BJ (cell line): ENCODE measurements around the gene PRRX1. TPM values are rescaled to one million over a fixed set of nuclear protein-coding genes. Genes with fewer than 3 reads are reported as not detected.

Experiments
- CTCF ChIA-PET: fragments of 350-600 bp; formaldehyde crosslinking; extraction: SDS; loops from one replicate; lab custom pipeline; 2021; ENCODE audit warnings: antibody characterized with exemption, inconsistent platforms; lab: Yijun Ruan, JAX
- POLR2A ChIA-PET: fragments of 300-600 bp; sonication (Branson Sonifier 250); formaldehyde crosslinking; extraction: SDS; loops from one replicate; lab custom pipeline; 2021; ENCODE audit warnings: antibody characterized with exemption; lab: Charles Lee
- DNase-seq: peaks from one replicate; pipeline ENCODE4 v3.0.0-alpha.2; 2011; ENCODE audit warnings: low read depth
- H3K27me3 ChIP-seq: 2 replicates; pipeline ENCODE4 v1.6.0; 2011; ENCODE audit warnings: low read length; ENCODE audit not compliant: control insufficient read depth, insufficient read depth
- H3K36me3 ChIP-seq: 2 replicates; pipeline ENCODE4 v1.5.1; 2011; ENCODE audit warnings: low read length; ENCODE audit not compliant: control insufficient read depth, insufficient read depth
- H3K4me3 ChIP-seq: 2 replicates; pipeline ENCODE4 v1.5.1; 2011; ENCODE audit warnings: low read depth, mild to moderate bottlenecking, control low read depth, low read length
- polyA plus RNA-seq: library from polyadenylated mRNA; depleted of rRNA; stranded (reverse); fragments of >200 nt; gene quantifications from 2 replicates; pipeline ENCODE4 v1.2.3, GENCODE V29; 2011
- TF ChIP-seq, protein P1 (sequence below): IDR thresholded peaks from 2 replicates; pipeline ENCODE4 v1.5.1; 2011; ENCODE audit warnings: low read depth, mild to moderate bottlenecking, control low read depth, inconsistent platforms, low read length, moderate library complexity; ENCODE audit not compliant: insufficient read depth

The PRRX1 gene
- polyA plus RNA-seq, 1 experiment: 152 TPM

DNA sequence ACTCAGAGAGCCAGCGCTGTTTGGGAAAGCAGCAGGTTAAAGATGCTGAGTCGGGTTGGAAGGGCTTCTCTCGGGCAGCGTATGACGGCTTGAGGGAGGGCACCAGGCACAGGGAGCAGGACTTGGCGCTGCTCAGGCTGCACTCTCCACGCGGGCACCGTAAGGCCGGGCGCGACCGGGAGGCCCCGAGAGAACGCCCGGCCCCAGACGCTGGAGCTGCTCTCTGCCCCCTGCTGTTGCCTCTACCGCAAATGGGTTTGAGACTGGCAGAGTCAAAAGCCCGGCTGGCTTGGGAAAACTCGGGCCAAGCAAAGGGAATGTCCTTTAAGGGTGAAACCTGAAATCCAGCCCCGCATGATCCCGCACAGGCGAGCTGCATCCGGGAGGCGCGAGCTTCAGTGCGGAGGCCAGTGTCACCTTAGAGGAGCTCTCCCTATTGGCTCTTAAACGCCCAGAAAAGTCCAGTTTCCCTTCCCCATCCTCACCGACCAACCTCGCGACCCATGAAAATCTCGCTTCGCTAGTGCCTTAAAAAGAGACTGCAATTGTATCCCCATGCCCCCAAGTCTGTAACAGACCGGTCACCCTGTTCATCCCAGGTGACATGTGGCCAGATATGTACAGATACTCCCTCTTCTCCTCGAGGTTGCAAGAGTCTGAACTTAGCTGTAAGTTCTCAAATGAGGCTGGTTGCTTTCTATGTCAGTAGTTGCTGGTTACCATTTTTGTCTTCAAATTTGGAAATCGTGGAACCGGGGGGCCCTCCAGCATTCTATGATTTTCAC is 1.1 kb downstream of the PRRX1 start:
- CTCF ChIA-PET: interaction anchor here (0.6 to 1.2 kb wide), 4 partner anchors 20 to 749 kb away, joined by 3 to 6 read pairs (median 3); no protein-coding TSS in a partner anchor
- POLR2A ChIA-PET: interaction anchor here (0.7 to 0.8 kb wide), 2 partner anchors 22 to 114 kb away, joined by 3 read pairs; no protein-coding TSS in a partner anchor
- TF ChIP-seq, protein P1, sequence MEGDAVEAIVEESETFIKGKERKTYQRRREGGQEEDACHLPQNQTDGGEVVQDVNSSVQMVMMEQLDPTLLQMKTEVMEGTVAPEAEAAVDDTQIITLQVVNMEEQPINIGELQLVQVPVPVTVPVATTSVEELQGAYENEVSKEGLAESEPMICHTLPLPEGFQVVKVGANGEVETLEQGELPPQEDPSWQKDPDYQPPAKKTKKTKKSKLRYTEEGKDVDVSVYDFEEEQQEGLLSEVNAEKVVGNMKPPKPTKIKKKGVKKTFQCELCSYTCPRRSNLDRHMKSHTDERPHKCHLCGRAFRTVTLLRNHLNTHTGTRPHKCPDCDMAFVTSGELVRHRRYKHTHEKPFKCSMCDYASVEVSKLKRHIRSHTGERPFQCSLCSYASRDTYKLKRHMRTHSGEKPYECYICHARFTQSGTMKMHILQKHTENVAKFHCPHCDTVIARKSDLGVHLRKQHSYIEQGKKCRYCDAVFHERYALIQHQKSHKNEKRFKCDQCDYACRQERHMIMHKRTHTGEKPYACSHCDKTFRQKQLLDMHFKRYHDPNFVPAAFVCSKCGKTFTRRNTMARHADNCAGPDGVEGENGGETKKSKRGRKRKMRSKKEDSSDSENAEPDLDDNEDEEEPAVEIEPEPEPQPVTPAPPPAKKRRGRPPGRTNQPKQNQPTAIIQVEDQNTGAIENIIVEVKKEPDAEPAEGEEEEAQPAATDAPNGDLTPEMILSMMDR: peak; percentile 51
- Histone ChIP-seq H3K36me3 (0 out of 2 replicates have a peak, but pooled peaks cover 2% of the 10 kb centered on the region), H3K4me3 (peak overlapping the region; percentile 95), H3K27me3 (no peaks in the 10 kb centered on the region)
- DNase-seq: no peak

DNA sequence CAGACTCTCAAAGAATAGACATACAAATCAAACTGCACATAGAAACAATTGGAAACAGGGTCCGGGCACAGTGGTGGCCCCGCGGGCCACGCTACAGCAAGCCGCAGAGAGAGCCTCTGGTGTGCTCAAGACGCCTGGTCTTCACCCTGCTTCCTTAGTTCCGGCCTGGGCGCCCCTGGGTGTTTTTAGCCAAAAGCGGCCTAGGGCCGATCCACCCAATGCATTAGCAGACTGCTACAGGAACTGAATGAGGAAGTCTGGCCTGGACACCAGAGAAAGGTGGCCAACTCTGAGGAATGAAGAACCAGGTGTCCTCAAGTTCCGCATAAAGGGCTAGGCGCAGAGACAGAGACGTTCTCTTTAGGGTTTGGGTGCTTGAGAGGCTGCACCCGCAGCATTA is 1.7 kb downstream of the PRRX1 start:
- Histone ChIP-seq H3K4me3 (peak overlapping the region; percentile 95), H3K36me3 (0 out of 2 replicates have a peak, but pooled peaks cover 2% of the 10 kb centered on the region), H3K27me3 (no peaks in the 10 kb centered on the region)
- POLR2A ChIA-PET: interaction anchor here (0.8 kb wide), 1 partner anchor 21 kb away, joined by 3 read pairs; no protein-coding TSS in a partner anchor
- TF ChIP-seq, protein P1: no peak
- DNase-seq: no peak
- CTCF ChIA-PET: interaction anchor here (1.2 kb wide), 2 partner anchors 24 to 126 kb away, joined by 3 to 6 read pairs; no protein-coding TSS in a partner anchor

DNA sequence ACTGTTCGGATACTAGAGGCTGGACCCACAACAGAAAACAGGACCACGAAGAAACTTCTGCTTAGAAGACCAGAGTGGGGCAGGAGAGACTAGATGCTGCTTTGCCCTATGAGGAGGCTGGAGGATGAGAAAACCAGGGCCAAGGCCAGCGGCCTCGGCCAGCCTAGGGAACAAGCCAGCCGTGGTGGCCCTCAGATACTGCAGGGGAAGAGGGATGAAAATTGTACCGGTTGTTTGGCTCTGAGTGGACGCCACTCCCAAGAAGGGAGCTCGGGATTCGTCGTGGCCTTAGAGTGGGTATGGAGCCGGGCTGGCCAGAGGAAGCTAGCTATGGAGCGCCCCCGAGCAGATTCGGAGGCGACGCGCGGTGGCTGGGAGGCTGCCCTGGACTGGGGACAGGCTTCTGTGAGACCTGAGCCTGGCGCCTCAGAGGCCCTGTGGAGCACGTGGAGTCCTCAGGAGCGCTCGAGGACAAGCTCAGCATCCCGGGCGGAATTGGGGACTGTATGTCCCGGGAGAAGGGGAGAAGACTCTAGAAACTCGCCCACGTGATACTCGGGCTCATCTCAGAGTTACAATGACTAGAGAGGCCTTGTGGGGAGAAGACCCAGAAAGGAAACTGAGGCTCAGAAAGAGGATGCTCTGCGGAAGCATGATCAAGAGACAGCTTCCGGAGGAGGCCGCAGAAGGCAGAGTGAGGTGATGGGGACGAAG is 2.8 kb downstream of the PRRX1 start:
- CTCF ChIA-PET: interaction anchor here (1.6 to 3.8 kb wide), 2 partner anchors 23 to 263 kb away, joined by 4 to 16 read pairs; no protein-coding TSS in a partner anchor
- DNase-seq: no peak
- POLR2A ChIA-PET: interaction anchor here (0.5 kb wide), 1 partner anchor 773 kb away, joined by 4 read pairs; the partner anchor contains the start of gene SCYL3
- peak overlapping the region; percentile 95 for H3K4me3 ChIP-seq
- TF ChIP-seq, protein P1: no peak
- H3K36me3 ChIP-seq: 0 out of 2 replicates have a peak, but pooled peaks cover 2% of the 10 kb centered on the region
- no peaks in the 10 kb centered on the region for H3K27me3 ChIP-seq

- ChIA-PET POLR2A (no interaction called here), CTCF (interaction anchor here (0.8 to 3.8 kb wide), 3 partner anchors 21 to 261 kb away, joined by 3 to 16 read pairs (median 4); partner anchors contain the start of gene GORAB)
- TF ChIP-seq, protein P1: no peak
- no peaks in the 10 kb centered on the region for H3K27me3 ChIP-seq
- no peak for DNase-seq
- H3K4me3 ChIP-seq: peak overlapping the region; percentile 27
- 0 out of 2 replicates have a peak, but pooled peaks cover 2% of the 10 kb centered on the region for H3K36me3 ChIP-seq
These were observed 4.5 kb downstream of the PRRX1 start for GRCh38 chr1:170668209-170669106.
